PC-3 (cell line): Measurements from ENCODE around the gene RBPJ.

Source experiments
- EZH2 ChIP-seq: fragments of 300-600 bp; sonication (generic); IDR thresholded peaks from one replicate; pipeline ENCODE4 v1.6.1; 2017; ENCODE audit warnings: antibody characterized with exemption, mild to moderate bottlenecking, low read length; ENCODE audit not compliant: unreplicated experiment
- TF ChIP-seq, protein P1 (sequence below): fragments of 300-600 bp; sonication (generic); conservative IDR thresholded peaks from 2 replicates; pipeline ENCODE4 v1.5.1; 2017; ENCODE audit warnings: antibody characterized with exemption, low read depth, mild to moderate bottlenecking, low read length

DNA sequence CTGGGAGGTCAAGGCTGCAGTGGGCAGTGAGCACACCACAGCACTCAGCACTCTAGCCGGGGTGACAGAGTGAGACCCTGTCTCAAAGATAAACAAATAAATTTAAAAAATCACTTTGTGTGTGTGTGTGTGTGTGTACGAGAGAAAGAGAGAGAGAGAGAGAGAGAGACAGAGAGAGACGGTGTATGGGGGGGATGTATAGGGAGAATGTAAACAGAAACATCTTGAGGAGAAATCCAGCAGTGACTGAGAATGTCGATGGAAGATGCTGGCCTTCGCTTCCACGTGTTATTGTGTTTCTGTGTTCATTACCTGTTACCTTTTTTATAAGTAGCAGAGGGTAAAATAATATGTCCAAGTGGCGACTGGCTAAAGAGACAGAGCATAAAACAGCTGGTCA, 23.6 kb upstream of the RBPJ start:
- TF ChIP-seq, protein P1, sequence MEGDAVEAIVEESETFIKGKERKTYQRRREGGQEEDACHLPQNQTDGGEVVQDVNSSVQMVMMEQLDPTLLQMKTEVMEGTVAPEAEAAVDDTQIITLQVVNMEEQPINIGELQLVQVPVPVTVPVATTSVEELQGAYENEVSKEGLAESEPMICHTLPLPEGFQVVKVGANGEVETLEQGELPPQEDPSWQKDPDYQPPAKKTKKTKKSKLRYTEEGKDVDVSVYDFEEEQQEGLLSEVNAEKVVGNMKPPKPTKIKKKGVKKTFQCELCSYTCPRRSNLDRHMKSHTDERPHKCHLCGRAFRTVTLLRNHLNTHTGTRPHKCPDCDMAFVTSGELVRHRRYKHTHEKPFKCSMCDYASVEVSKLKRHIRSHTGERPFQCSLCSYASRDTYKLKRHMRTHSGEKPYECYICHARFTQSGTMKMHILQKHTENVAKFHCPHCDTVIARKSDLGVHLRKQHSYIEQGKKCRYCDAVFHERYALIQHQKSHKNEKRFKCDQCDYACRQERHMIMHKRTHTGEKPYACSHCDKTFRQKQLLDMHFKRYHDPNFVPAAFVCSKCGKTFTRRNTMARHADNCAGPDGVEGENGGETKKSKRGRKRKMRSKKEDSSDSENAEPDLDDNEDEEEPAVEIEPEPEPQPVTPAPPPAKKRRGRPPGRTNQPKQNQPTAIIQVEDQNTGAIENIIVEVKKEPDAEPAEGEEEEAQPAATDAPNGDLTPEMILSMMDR: no peak
- TF ChIP-seq EZH2: no peak
